T1000 (cell line): ENCODE measurements around the gene APOA5.
A peak's percentile ranks its signal among the peaks of the same experiment; 100 is the strongest.
"Not testable (repeated sequence)": the region's sequence is repeated elsewhere in the genome, so short reads cannot be mapped to it uniquely, and the experiment has no call there.

Experiments used
- DNase-seq: peaks from one replicate; lab custom pipeline; 2025; ENCODE audit warnings: mixed read lengths; lab: John Stamatoyannopoulos, UW

APOA5 gene

GRCh38 chr11:116773203-116774097 lies 18.2 kb downstream of the APOA5 start:
- DNase-seq: peak; percentile 48

- peak; percentile 57 for DNase-seq
These were observed 19.1 kb downstream of the APOA5 start, which contains the start of gene BUD13 for GRCh38 chr11:116772443-116773202. TSS of gene BUD13 (minus strand) at chr11:116772987. CDS start at chr11:116772964, 23 bp downstream.

- DNase-seq: no peak
These were observed 19.7 kb downstream of the APOA5 start for GRCh38 chr11:116771935-116772334.

- no peak for DNase-seq
These were observed 29.5 kb downstream of the APOA5 start for GRCh38 chr11:116762132-116762531.

GRCh38 chr11:116756044-116756443 lies 35.6 kb downstream of the APOA5 start:
- DNase-seq: not testable (repeated sequence)

GRCh38 chr11:116750070-116750718 lies 41.5 kb downstream of the APOA5 start:
- no peak for DNase-seq

GRCh38 chr11:116742104-116742503 lies 49.6 kb downstream of the APOA5 start:
- no peak for DNase-seq

GRCh38 chr11:116740741-116741140 lies 50.9 kb downstream of the APOA5 start:
- no peak for DNase-seq
